GM23338 (cell line): ENCODE results near the gene SLC6A19.

ENCODE experiments used
- CREB1 ChIP-seq: fragments of 250-450 bp; sonication (Bioruptor Pico); IDR thresholded peaks from 2 replicates; pipeline ENCODE4 v1.5.0; 2020; ENCODE audit warnings: low read depth, mild to moderate bottlenecking, moderate library complexity
- EZH2 ChIP-seq: fragments of 200-600 bp; sonication (generic); IDR thresholded peaks from one replicate; pipeline ENCODE4 v1.8.0; 2017; ENCODE audit warnings: antibody characterized with exemption, mild to moderate bottlenecking, low read depth; ENCODE audit not compliant: unreplicated experiment
- EZH2phosphoT487 ChIP-seq: fragments of 200-600 bp; sonication (generic); IDR thresholded peaks from one replicate; pipeline ENCODE4 v1.8.1; 2018; ENCODE audit warnings: antibody characterized with exemption; ENCODE audit not compliant: unreplicated experiment
- JUNB ChIP-seq: IDR thresholded peaks from one replicate; pipeline ENCODE4 v1.6.1; 2016; ENCODE audit warnings: antibody characterized with exemption; ENCODE audit not compliant: unreplicated experiment
- POLR2AphosphoS5 ChIP-seq: IDR thresholded peaks from 2 replicates; pipeline ENCODE4 v1.6.1; 2016; ENCODE audit warnings: antibody characterized with exemption, low read depth
- ZNF114 ChIP-seq: fragments of 250-450 bp; sonication (Bioruptor Pico); IDR thresholded peaks from 2 replicates; pipeline ENCODE4 v1.5.0; 2020; ENCODE audit warnings: mild to moderate bottlenecking, moderate library complexity
- TF ChIP-seq, protein P1 (sequence below), 2 experiments: fragments of 200-600 bp in 1 of 2; sonication (generic) in 1 of 2; conservative IDR thresholded peaks; 2 replicates each; pipeline versions ENCODE4 v1.5.1 to v1.6.1; 2016 to 2017; ENCODE audit warnings: antibody characterized with exemption in 2 of 2, low read depth in 2 of 2, mild to moderate bottlenecking in 2 of 2, moderate library complexity in 1 of 2
- TF ChIP-seq, protein P2 (sequence below): IDR thresholded peaks from 2 replicates; pipeline ENCODE4 v1.6.1; 2016; ENCODE audit warnings: antibody characterized with exemption
- TF ChIP-seq, protein P3 (sequence below): IDR thresholded peaks from one replicate; pipeline ENCODE4 v1.6.1; 2018; ENCODE audit warnings: antibody characterized with exemption; ENCODE audit not compliant: unreplicated experiment

DNA sequence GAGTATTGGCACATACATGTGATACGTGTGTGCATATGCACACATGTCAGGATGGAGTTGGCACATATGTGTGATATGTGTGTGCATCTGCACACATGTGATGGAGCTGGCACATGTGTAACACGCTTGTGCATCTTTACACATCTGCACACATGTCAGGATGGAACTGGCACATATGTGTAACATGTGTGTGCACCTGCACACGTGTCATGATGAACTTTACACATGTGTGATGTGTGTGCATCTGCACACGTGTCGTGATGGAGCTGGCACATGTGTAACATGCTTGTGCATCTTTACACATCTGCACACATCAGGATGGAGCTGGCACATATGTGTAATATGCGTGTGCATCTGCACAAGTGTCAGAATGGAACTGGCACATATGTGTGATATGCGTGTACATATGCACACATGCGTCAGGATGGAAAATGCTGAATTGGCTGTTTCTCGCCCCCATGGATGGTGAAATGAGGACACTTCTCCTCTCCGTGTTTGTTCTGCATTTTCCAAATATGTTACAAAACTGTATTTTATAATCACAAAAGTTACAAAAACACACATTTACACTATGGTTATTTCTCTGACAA is 16.3 kb upstream of the SLC6A19 start:
- TF ChIP-seq CREB1 (CRISPR knock-in tag) (no peak), EZH2 (no peak), EZH2phosphoT487 (no peak), ZNF114 (CRISPR knock-in tag) (no peak), POLR2AphosphoS5 (no peak), JUNB (no peak)
- TF ChIP-seq, protein P1, sequence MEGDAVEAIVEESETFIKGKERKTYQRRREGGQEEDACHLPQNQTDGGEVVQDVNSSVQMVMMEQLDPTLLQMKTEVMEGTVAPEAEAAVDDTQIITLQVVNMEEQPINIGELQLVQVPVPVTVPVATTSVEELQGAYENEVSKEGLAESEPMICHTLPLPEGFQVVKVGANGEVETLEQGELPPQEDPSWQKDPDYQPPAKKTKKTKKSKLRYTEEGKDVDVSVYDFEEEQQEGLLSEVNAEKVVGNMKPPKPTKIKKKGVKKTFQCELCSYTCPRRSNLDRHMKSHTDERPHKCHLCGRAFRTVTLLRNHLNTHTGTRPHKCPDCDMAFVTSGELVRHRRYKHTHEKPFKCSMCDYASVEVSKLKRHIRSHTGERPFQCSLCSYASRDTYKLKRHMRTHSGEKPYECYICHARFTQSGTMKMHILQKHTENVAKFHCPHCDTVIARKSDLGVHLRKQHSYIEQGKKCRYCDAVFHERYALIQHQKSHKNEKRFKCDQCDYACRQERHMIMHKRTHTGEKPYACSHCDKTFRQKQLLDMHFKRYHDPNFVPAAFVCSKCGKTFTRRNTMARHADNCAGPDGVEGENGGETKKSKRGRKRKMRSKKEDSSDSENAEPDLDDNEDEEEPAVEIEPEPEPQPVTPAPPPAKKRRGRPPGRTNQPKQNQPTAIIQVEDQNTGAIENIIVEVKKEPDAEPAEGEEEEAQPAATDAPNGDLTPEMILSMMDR (conservative IDR thresholded peaks at IDR 0.05; ENCODE audit: low read depth in 2 of 2): no peak
- TF ChIP-seq, protein P2, sequence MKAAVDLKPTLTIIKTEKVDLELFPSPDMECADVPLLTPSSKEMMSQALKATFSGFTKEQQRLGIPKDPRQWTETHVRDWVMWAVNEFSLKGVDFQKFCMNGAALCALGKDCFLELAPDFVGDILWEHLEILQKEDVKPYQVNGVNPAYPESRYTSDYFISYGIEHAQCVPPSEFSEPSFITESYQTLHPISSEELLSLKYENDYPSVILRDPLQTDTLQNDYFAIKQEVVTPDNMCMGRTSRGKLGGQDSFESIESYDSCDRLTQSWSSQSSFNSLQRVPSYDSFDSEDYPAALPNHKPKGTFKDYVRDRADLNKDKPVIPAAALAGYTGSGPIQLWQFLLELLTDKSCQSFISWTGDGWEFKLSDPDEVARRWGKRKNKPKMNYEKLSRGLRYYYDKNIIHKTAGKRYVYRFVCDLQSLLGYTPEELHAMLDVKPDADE: no peak
- TF ChIP-seq, protein P3, sequence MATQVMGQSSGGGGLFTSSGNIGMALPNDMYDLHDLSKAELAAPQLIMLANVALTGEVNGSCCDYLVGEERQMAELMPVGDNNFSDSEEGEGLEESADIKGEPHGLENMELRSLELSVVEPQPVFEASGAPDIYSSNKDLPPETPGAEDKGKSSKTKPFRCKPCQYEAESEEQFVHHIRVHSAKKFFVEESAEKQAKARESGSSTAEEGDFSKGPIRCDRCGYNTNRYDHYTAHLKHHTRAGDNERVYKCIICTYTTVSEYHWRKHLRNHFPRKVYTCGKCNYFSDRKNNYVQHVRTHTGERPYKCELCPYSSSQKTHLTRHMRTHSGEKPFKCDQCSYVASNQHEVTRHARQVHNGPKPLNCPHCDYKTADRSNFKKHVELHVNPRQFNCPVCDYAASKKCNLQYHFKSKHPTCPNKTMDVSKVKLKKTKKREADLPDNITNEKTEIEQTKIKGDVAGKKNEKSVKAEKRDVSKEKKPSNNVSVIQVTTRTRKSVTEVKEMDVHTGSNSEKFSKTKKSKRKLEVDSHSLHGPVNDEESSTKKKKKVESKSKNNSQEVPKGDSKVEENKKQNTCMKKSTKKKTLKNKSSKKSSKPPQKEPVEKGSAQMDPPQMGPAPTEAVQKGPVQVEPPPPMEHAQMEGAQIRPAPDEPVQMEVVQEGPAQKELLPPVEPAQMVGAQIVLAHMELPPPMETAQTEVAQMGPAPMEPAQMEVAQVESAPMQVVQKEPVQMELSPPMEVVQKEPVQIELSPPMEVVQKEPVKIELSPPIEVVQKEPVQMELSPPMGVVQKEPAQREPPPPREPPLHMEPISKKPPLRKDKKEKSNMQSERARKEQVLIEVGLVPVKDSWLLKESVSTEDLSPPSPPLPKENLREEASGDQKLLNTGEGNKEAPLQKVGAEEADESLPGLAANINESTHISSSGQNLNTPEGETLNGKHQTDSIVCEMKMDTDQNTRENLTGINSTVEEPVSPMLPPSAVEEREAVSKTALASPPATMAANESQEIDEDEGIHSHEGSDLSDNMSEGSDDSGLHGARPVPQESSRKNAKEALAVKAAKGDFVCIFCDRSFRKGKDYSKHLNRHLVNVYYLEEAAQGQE: no peak
